ENCODE results near the gene PCSK6.

The PCSK6 gene

GRCh38 chr15:101322854-101323477 is 166.5 kb downstream of the PCSK6 start:
- DNase-seq, result no peak

GRCh38 chr15:101322016-101322695 is 167.4 kb downstream of the PCSK6 start:
- DNase-seq, result no peak

DNA sequence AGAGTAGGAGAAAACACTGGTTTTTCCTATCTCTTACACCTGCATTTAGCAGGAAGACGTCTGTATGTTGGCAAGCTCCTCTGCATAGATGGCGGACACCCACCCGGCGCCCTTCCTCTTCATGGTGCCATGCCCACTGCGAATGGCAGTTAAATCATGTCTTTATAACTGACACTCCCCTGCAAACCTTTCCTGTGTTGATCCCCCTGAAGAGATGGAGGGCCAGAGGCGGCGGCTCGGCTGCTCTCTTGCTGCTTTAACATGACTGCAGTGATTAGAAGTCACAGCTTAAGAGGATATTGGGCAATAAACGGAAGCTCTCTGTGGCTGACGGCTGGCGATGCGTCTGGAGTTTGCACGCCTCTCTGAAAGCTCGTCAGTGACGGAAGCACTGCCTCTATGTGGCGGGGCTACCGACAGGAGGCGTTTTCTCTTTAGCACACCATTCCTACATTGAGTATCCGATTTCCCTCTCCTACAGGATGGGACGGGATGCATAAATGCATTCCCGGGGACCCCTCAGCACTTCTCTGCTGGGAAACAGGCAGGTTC is 168.9 kb downstream of the PCSK6 start:
- DNase-seq, result peak; percentile 46

GRCh38 chr15:101318839-101319238 is 170.7 kb downstream of the PCSK6 start:
- no peak for DNase-seq

DNA sequence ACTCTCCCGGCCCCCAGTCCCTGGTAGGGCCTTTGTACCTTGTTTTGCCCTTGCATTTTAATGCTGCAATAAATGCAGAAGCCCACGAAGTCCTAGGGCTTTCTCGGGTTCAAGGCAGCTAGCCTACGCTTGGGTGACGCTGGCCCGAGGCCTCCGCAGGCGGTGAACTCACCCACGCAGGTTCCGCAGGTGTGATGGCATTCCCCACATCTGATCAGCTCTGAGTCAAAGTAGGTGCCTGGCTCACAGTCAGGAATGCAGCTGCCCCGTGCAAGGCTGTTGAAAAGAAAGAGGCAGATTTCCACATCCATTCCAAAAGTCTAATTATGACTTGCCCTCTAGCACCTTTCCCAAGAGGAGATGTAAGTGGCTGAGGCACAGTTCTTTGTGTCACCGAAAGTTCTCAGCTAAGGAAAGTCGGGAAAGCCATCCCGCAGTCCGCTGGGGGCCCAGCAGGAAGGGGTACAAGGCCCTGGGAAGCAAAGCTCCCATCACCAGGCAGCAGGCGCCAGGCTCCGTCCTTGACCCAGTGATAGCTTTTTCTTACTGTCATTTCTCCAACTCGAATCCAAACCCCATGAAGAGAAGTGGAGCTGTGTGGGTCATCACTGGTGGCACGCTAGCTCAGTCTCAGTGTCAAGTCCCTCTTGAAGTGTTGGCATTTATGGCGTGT is 171.2 kb downstream of the PCSK6 start:
- DNase-seq, result no peak

DNA sequence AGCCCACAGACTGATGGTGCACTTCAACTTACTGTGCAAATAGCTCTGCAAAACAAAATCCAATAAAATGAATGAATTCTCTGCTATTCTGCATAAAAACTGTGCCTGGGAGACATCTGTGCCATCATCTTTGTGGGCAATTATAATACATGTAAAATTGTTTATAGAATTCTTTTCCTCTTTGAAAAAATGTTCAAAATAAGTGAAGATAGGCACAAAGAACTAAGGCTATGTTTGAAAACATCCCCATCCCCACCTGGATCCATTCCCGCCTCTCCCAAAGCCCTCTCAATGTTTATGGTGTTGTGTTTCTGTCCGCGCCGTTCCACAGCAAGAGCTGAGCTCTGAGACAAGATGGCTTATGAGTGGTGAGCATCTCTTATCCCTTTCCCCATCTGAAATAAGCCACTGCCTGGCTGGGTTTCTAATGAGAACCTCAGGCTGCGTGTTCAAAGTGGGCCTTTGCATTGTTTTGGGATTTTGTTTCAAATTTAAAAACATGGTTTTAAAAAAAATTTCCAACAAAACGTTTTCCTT is 172.1 kb downstream of the PCSK6 start:
- DNase-seq, result no peak

- no peak for DNase-seq
Observed at GRCh38 chr15:101316529-101316928, 173.0 kb downstream of the PCSK6 start.

- no peak for DNase-seq
Observed at GRCh38 chr15:101315736-101316135, 173.8 kb downstream of the PCSK6 start.

DNA sequence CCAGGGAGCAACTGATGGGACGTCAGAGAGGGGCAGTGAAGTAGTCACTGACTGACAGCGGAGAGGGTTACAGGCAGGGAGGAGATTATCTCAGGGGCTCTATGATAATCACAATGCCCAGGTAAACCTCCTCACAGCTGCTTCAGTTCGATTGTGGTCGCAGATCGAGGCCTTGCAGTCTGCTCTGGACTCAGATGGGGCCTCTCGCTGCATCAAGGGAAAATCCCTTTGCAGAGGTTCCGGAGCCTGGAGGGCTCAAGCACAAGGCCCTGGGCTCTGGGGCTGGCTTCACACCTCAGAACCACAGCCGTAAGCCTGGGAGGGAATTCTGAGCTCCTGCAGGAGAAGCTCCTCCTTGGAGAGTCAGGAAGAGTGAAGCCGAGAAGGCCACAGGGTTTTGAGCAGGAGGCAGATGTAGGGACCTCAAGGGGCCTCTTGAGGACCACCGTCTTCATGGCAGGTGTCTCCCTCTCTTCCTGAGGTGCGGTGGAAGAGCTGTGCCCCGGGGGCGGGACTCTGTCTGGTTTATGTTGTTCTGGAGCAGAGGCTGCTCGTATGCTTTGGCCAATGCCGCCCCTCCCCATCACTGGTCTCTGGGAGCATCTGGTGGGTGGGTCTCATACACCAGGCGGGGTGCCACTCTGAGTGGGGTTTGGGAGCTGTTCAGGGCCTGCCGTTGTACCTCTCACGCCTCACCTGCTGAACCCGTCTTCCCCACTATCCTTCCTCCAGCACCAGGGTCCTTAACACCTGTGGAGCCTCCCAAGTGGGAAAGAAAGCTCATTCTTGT is 175.0 kb downstream of the PCSK6 start:
- DNase-seq, result no peak

- DNase-seq, result no peak
Observed at GRCh38 chr15:101313041-101313761, 176.3 kb downstream of the PCSK6 start.

- DNase-seq, result no peak
Observed at GRCh38 chr15:101310508-101310907, 179.0 kb downstream of the PCSK6 start.

- DNase-seq, result no peak
Observed at GRCh38 chr15:101310161-101310480, 179.4 kb downstream of the PCSK6 start.

DNA sequence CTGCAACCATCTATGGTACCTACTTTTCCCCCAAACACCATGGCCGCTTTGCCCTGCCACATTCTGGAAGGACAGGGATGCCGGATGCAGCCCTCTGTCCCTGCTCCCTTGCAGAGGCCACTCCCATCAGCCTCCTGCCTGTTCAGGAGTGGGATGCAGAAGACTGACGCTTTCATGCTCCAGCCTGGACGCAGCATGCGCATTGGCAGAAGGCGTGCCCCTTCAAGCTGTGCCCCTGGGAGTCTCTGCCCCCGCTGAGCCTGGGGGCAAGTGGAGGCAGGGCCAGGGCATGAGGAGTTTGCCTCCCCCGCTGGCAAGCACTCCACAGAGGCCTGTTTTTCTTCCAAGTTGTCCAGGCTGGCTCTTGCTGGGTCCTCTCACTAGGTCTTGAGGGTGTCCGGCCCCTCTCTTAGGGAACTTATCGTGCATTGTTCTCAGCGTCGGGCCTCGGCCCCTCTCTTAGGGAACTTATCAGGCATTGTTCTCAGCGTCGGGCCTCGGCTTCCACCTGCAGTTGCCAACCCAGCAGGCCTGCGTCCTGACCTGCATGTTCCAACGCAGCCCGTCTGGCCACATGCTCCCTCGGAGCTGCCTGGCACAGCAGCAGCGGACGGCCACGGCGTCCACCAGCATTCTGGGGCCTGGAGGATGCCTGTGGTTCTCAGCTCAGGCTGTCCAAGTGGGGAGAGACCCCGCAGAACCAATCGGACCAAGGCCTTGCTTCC is 179.9 kb downstream of the PCSK6 start:
- no peak for DNase-seq

- DNase-seq, result no peak
Observed at GRCh38 chr15:101308604-101309435, 180.7 kb downstream of the PCSK6 start.

DNA sequence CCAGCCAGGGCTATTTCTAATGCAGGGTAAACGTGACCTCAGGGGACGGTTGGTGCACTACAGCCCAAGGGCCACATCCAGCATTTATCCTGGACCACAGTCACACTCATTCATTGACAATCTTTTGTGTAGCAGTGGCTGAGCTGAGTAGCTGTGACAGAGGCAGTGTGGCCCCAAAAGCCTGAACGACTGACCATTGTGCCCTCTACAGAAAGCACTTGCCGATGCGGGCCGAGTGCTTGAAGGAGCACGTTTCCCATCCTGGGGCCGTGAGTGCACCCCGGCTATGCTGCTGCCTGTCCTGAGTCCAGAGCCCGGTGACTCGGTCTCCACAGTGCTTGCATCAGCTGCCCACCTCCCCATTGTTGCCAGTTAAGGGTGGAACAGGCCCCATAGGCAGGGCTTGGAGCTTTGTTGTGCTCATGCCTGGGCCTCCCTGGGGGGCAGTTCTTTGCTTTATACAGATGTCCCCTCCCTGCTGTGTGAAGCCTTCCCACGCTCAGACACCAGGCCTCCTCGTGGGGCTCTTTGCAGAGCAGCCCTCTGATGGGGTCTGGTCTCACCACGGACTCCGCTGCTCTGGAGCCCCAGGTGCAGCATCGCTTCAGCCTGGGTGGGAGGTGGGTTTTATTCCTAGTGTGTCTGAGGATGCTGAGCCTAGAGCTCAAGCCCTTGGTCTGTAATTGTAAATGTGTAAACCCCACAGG is 181.5 kb downstream of the PCSK6 start:
- no peak for DNase-seq

GRCh38 chr15:101307048-101307896 is 182.2 kb downstream of the PCSK6 start:
- DNase-seq, result no peak

DNA sequence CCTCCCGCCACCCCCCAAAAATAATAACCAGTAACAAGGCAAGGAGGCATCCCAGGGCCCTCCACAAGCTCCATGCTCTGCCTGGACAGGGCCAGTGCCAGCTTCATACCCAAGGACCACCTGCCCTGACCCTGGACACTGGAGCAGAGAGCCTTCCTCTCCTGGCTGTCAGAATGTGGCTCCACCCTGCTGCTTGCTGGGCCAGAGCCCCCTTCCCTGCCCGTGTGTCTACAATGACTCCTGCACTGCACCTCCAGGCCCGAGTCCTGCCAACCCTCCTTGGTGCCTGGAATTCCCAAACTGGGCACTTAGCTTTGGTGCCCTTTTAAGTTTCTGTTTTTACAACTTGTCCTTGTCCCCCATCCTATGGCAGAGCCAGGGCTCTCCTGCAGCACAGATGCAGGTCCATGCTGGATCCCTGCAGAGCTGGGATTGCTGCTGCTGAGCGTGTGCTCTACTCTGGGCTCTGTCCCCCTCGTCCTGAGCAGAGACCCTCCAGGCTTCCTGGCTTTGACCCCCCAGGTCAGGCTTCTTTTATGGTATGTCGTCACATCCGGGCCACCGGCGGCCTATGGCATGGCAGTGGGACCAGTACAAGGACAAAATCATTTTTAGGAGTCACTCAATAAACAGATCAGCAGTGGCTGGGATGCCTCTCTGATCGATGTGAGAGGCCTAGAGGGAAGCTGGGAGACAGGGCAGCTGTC is 183.0 kb downstream of the PCSK6 start:
- no peak for DNase-seq

GRCh38 chr15:101305820-101306255 is 183.7 kb downstream of the PCSK6 start:
- no peak for DNase-seq
